ENCODE data around the gene NDUFV3. TPM values are rescaled to one million over a fixed set of nuclear protein-coding genes. Genes with fewer than 3 reads are reported as not detected.
A peak's percentile ranks its signal among the peaks of the same experiment; 100 is the strongest.
"Not testable (repeated sequence)": the region's sequence is repeated elsewhere in the genome, so short reads cannot be mapped to it uniquely, and the experiment has no call there.

Gene NDUFV3
- total RNA-seq, 2 experiments from 2014 or later: 23.1 to 29.4 TPM

DNA sequence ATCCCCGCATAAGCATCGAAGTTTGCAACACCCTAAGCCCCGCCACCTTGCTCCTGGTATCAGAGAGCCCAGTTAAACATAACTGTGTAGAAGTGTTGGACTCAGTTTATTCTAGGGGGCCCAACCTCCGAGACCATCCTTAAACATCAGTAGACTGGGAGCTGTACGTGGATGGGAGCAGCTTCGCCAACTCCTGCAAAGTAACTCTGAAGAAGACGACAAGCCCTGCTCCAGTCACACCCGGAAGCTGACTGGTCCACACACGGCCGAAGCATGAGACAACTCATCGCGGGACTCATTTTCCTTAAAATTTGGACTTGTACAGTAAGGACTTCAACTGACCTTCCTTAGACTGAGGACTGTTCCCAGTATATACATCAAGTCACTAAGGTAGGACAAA lies 40.9 kb downstream of the NDUFV3 start:
- intact Hi-C loops (cut with micrococcal nuclease; ENCODE audit: unreplicated experiment); H3K36me3 ChIP-seq (ENCODE audit: insufficient read depth, low read length); CTCF ChIA-PET (ENCODE audit: unreplicated experiment); BruUV-seq (replicated peaks); H3K4me2 ChIP-seq (ENCODE audit: low read length); DNase-seq (ENCODE audit: low spot score); H3K27ac ChIP-seq (ENCODE audit: low read depth, low read length, poor library complexity, severe bottlenecking); H3K79me2 ChIP-seq (ENCODE audit: insufficient read depth, low read depth, low read length); H2AFZ ChIP-seq (ENCODE audit: low read length); H3K9me2 ChIP-seq (ENCODE audit: insufficient read depth, low read length); H3K4me3 ChIP-seq (ENCODE audit: low read depth, low read length, poor library complexity, severe bottlenecking); H3K9me3 ChIP-seq (ENCODE audit: low read length); H4K20me1 ChIP-seq (ENCODE audit: insufficient read depth, low read length): not testable (repeated sequence)
- POLR2A ChIA-PET: interaction anchor here (0.6 kb wide), 2 partner anchors 35 to 380 kb away, joined by 4 to 5 read pairs; no protein-coding TSS in a partner anchor
- H3K4me1 ChIP-seq (ENCODE audit: insufficient read depth, low read length, poor library complexity, severe bottlenecking): peaks cover 38% of the 10 kb centered on the region

DNA sequence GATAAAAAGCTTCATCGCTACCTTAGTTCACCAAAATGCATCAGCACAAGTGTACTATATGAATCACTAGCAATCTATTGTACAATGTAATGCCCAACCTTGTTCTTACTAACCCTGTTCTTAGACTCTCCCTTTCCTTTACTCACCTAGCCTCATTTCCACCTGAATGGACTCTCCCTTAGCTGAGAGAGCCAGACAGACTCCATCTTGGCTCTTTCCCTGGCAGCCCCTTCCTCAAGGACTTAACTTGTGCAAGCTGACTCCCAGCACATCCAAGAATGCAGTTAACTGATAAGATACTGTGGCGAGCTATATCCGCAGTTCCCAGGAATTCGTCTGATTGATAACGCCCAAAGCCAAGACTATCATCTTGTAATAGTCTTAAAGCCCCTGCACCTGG lies 43.3 kb downstream of the NDUFV3 start:
- H3K9me3 ChIP-seq (ENCODE audit: low read length); CTCF ChIA-PET (ENCODE audit: unreplicated experiment); H3K79me2 ChIP-seq (ENCODE audit: insufficient read depth, low read depth, low read length); BruUV-seq (replicated peaks); H4K20me1 ChIP-seq (ENCODE audit: insufficient read depth, low read length); H3K4me2 ChIP-seq (ENCODE audit: low read length); intact Hi-C loops (cut with micrococcal nuclease; ENCODE audit: unreplicated experiment); POLR2A ChIA-PET; H3K9me2 ChIP-seq (ENCODE audit: insufficient read depth, low read length); H2AFZ ChIP-seq (ENCODE audit: low read length); DNase-seq (ENCODE audit: low spot score); H3K36me3 ChIP-seq (ENCODE audit: insufficient read depth, low read length); H3K4me3 ChIP-seq (ENCODE audit: low read depth, low read length, poor library complexity, severe bottlenecking): not testable (repeated sequence)
- Histone ChIP-seq H3K27ac (ENCODE audit: low read depth, low read length, poor library complexity, severe bottlenecking) (peak overlapping the region; percentile 87), H3K4me1 (ENCODE audit: insufficient read depth, low read length, poor library complexity, severe bottlenecking) (peaks cover 35% of the 10 kb centered on the region)

DNA sequence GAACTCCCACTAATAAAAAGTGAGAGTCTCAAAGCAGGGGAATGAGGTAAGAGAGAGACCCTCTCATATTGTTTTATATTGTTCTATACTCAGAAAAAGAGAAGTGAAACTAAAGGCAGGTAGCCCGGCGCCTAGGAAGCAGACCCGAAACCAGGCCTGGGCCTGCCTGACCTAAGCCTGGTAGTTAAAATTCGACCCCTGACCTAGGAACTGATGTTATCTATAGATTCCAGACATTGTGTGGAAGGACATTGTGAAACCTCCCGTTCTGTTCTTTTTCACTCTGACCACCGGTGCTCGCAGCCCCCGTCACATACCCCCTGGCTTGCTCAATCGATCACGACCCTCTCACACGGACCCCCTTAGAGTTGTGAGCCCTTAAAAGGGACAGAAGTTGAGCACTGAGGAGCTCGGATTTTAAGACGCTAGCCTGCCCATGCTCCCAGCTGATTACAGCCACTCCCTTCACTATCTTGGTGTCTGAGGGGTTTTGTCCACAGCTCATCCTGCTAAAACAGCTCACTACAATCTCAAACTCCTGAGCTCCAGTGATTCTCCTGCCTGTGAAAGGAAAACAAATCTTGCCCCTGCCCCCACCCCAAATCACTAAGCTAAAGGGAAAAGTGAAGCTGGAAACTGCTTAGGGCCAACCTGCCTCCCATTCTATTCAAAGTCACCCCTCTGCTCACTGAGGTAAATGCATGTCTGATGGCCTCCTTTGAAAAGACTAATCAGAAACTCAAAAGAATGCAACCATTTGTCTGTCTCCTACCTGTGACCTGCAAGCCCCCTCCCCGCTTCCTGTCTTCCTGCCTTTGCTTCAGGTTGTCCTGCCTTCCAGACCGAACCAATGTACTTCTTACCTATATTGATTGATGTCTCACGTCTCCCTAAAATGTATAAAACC lies 44.2 kb downstream of the NDUFV3 start:
- intact Hi-C loops (cut with micrococcal nuclease; ENCODE audit: unreplicated experiment): not testable (repeated sequence)
- DNase-seq (ENCODE audit: low spot score): peak; percentile 75

DNA sequence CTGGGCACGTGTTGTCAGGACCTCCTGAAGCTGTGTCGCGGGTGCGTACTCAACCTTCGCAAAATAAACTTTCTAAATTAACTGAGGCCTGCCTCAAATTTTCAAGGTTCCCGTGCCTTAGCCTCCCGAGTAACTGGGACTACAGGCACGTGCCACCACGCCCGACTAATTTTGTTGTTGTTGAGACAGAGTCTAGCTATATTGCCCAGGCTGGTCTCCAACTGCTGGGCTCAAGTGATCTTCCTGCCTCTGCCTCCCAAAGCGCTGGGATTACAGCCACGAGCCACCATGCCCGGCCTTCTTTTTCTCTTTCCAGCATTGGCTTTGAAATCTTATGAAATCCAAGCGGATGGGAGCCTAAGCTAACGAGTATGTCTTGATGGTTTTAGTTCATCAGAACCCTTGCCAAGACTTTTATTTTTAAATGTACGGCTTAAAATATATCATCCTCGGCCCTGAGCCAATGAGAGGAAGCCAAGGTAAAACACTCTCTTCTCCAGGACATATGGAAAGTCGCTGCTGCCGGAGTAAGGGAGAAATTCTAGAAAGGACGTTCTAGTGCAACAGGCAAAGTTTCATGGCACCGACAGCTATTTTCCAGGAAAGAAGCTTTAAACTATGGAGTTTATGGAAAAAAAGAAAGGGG lies 45.0 kb downstream of the NDUFV3 start:
- peak overlapping the region; percentile 96; the same call in 1 of the 2 replicates for H2AFZ ChIP-seq (ENCODE audit: low read length)
- no peaks in the 10 kb centered on the region for H4K20me1 ChIP-seq (ENCODE audit: insufficient read depth, low read length)
- no TSS peak for BruUV-seq (replicated peaks)
- no peak overlapping the region for H3K4me3 ChIP-seq (ENCODE audit: low read depth, low read length, poor library complexity, severe bottlenecking)
- H3K4me2 ChIP-seq (ENCODE audit: low read length): peak overlapping the region; percentile 62
- no peaks in the 10 kb centered on the region for H3K79me2 ChIP-seq (ENCODE audit: insufficient read depth, low read depth, low read length)
- intact Hi-C loops (cut with micrococcal nuclease; ENCODE audit: unreplicated experiment): no loop called here
- TF ChIP-seq EZH2phosphoT487 (IDR thresholded peaks at IDR 0.05; ENCODE audit: borderline replicate concordance, low read depth, low read length): no peak
- TF ChIP-seq, protein P1, sequence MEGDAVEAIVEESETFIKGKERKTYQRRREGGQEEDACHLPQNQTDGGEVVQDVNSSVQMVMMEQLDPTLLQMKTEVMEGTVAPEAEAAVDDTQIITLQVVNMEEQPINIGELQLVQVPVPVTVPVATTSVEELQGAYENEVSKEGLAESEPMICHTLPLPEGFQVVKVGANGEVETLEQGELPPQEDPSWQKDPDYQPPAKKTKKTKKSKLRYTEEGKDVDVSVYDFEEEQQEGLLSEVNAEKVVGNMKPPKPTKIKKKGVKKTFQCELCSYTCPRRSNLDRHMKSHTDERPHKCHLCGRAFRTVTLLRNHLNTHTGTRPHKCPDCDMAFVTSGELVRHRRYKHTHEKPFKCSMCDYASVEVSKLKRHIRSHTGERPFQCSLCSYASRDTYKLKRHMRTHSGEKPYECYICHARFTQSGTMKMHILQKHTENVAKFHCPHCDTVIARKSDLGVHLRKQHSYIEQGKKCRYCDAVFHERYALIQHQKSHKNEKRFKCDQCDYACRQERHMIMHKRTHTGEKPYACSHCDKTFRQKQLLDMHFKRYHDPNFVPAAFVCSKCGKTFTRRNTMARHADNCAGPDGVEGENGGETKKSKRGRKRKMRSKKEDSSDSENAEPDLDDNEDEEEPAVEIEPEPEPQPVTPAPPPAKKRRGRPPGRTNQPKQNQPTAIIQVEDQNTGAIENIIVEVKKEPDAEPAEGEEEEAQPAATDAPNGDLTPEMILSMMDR (conservative IDR thresholded peaks at IDR 0.05; ENCODE audit: low read length): no peak
- H3K9me2 ChIP-seq (ENCODE audit: insufficient read depth, low read length): no peaks in the 10 kb centered on the region
- H3K4me1 ChIP-seq (ENCODE audit: insufficient read depth, low read length, poor library complexity, severe bottlenecking): peaks cover 24% of the 10 kb centered on the region
- no peak for DNase-seq (ENCODE audit: low spot score)
- no peaks in the 10 kb centered on the region for H3K36me3 ChIP-seq (ENCODE audit: insufficient read depth, low read length)
- H3K9me3 ChIP-seq (ENCODE audit: low read length): no peaks in the 10 kb centered on the region
- H3K27ac ChIP-seq (ENCODE audit: low read depth, low read length, poor library complexity, severe bottlenecking): peak overlapping the region; percentile 87
- POLR2A ChIA-PET: interaction anchor here (0.6 to 1.1 kb wide), 2 partner anchors 43 to 787 kb away, joined by 3 read pairs; no protein-coding TSS in a partner anchor
- CTCF ChIA-PET (ENCODE audit: unreplicated experiment): interaction anchor here (0.5 kb wide), 1 partner anchor 87 kb away, joined by 3 read pairs; no protein-coding TSS in a partner anchor

More for the DNA sequence above, 44.2 kb downstream of the NDUFV3 start:
- H2AFZ ChIP-seq (ENCODE audit: low read length): peak overlapping the region; percentile 96
- H4K20me1 ChIP-seq (ENCODE audit: insufficient read depth, low read length); H3K79me2 ChIP-seq (ENCODE audit: insufficient read depth, low read depth, low read length); H3K9me3 ChIP-seq (ENCODE audit: low read length); BruUV-seq (replicated peaks); H3K36me3 ChIP-seq (ENCODE audit: insufficient read depth, low read length); H3K9me2 ChIP-seq (ENCODE audit: insufficient read depth, low read length): not testable (repeated sequence)
- peaks cover 26% of the 10 kb centered on the region for H3K4me1 ChIP-seq (ENCODE audit: insufficient read depth, low read length, poor library complexity, severe bottlenecking)
- peak overlapping the region; percentile 87 for H3K27ac ChIP-seq (ENCODE audit: low read depth, low read length, poor library complexity, severe bottlenecking)
- peak overlapping the region; percentile 43 for H3K4me3 ChIP-seq (ENCODE audit: low read depth, low read length, poor library complexity, severe bottlenecking)
- ChIA-PET CTCF (ENCODE audit: unreplicated experiment) (interaction anchor here (0.5 kb wide), 1 partner anchor 86 kb away, joined by 3 read pairs; no protein-coding TSS in a partner anchor), POLR2A (interaction anchor here (0.6 to 1.1 kb wide), 4 partner anchors 8 to 787 kb away, joined by 3 read pairs; no protein-coding TSS in a partner anchor)
- H3K4me2 ChIP-seq (ENCODE audit: low read length): peak overlapping the region; percentile 62

DNA sequence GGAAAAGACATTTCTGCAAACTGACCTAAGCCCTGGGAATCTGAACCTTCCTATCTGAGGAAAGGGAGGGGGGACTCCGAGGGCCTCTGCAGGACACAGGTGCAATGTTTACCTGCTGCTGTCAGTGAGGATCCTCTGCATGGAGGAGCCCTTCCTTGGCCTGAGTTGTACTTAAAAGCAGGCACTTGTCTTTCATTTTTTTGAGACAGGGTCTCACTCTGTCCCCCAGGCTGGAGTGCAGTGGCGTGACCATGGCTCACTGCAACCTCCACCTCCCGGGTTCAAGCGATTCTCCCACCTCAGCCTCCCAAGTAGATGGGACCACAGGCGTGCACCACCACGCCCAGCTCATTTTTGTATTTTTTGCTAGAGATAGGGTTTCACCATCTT lies 45.5 kb downstream of the NDUFV3 start:
- BruUV-seq (replicated peaks); DNase-seq (ENCODE audit: low spot score); H3K9me2 ChIP-seq (ENCODE audit: insufficient read depth, low read length); intact Hi-C loops (cut with micrococcal nuclease; ENCODE audit: unreplicated experiment); H3K79me2 ChIP-seq (ENCODE audit: insufficient read depth, low read depth, low read length); H2AFZ ChIP-seq (ENCODE audit: low read length); H3K4me3 ChIP-seq (ENCODE audit: low read depth, low read length, poor library complexity, severe bottlenecking); H3K36me3 ChIP-seq (ENCODE audit: insufficient read depth, low read length); H3K9me3 ChIP-seq (ENCODE audit: low read length); H3K27ac ChIP-seq (ENCODE audit: low read depth, low read length, poor library complexity, severe bottlenecking); H4K20me1 ChIP-seq (ENCODE audit: insufficient read depth, low read length); CTCF ChIA-PET (ENCODE audit: unreplicated experiment); H3K4me2 ChIP-seq (ENCODE audit: low read length): not testable (repeated sequence)
- POLR2A ChIA-PET: interaction anchor here (0.9 kb wide), 1 partner anchor 53 kb away, joined by 3 read pairs; no protein-coding TSS in a partner anchor
- peaks cover 24% of the 10 kb centered on the region for H3K4me1 ChIP-seq (ENCODE audit: insufficient read depth, low read length, poor library complexity, severe bottlenecking)
